HepG2 (cell line): ENCODE measurements around the gene CDK3. TPM values are rescaled to one million over a fixed set of nuclear protein-coding genes. Genes with fewer than 3 reads are reported as not detected.
A peak's percentile ranks its signal among the peaks of the same experiment; 100 is the strongest.

ENCODE experiments used
- AHDC1 ChIP-seq: sonication (generic); formaldehyde crosslinking; IDR thresholded peaks from 2 replicates; pipeline ENCODE4 v1.5.1; 2020; ENCODE audit warnings: mild to moderate bottlenecking, missing genetic modification reagents, borderline replicate concordance
- AKAP8 ChIP-seq: sonication (generic); formaldehyde crosslinking; IDR thresholded peaks from 2 replicates; pipeline ENCODE4 v1.5.1; 2020; ENCODE audit warnings: mild to moderate bottlenecking, missing genetic modification reagents
- GRHL1 ChIP-seq: sonication (generic); formaldehyde crosslinking; conservative IDR thresholded peaks from 2 replicates; pipeline ENCODE4 v1.8.0; 2022; ENCODE audit warnings: missing genetic modification reagents
- HDAC6 ChIP-seq: fragments of 200-600 bp; sonication (generic); IDR thresholded peaks from 2 replicates; pipeline ENCODE4 v1.7.0; 2017; ENCODE audit warnings: mild to moderate bottlenecking, antibody characterized with exemption, low read length, low read depth
- HNF4G ChIP-seq, 2 experiments: sonication (generic) in 1 of 2; formaldehyde crosslinking in 1 of 2; IDR thresholded peaks; 2 replicates each; pipeline versions ENCODE4 v1.4.0 to v1.6.1; 2011 to 2020; ENCODE audit warnings: borderline replicate concordance in 2 of 2, low read depth in 2 of 2, mild to moderate bottlenecking in 2 of 2, low read length in 1 of 2, missing genetic modification reagents in 1 of 2, moderate library complexity in 1 of 2
- MAFF ChIP-seq: IDR thresholded peaks from 2 replicates; pipeline ENCODE4 v1.6.1; 2011; ENCODE audit warnings: low read depth, low read length, improper control_type of control experiment
- MED8 ChIP-seq: sonication (generic); formaldehyde crosslinking; IDR thresholded peaks from 2 replicates; pipeline ENCODE4 v1.8.1; 2023; ENCODE audit warnings: mild to moderate bottlenecking, missing genetic modification reagents; ENCODE audit not compliant: insufficient replicate concordance
- MXD1 ChIP-seq: sonication (generic); formaldehyde crosslinking; IDR thresholded peaks from 2 replicates; pipeline ENCODE4 v1.4.0; 2020; ENCODE audit warnings: mild to moderate bottlenecking, missing genetic modification reagents
- NFKBIZ ChIP-seq: IDR thresholded peaks from 2 replicates; pipeline ENCODE4 v1.6.1; 2018; ENCODE audit warnings: missing genetic modification reagents, missing compliant biosample characterization
- NFRKB ChIP-seq: fragments of 450-650 bp; IDR thresholded peaks from 2 replicates; pipeline ENCODE4 v1.6.1; 2017
- RXRB ChIP-seq: IDR thresholded peaks from 2 replicates; pipeline ENCODE4 v1.6.1; 2016; ENCODE audit warnings: borderline replicate concordance, missing genetic modification reagents, missing compliant biosample characterization
- SKI ChIP-seq: fragments of 450-650 bp; IDR thresholded peaks from one replicate; pipeline ENCODE4 v1.6.1; 2018; ENCODE audit warnings: mild to moderate bottlenecking; ENCODE audit not compliant: partially characterized antibody
- WIZ ChIP-seq: sonication (generic); formaldehyde crosslinking; IDR thresholded peaks from 2 replicates; pipeline ENCODE4 v1.5.1; 2020; ENCODE audit warnings: mild to moderate bottlenecking, missing genetic modification reagents
- ZBTB20 ChIP-seq: sonication (generic); formaldehyde crosslinking; IDR thresholded peaks from 2 replicates; pipeline ENCODE4 v1.8.1; 2023; ENCODE audit warnings: missing genetic modification reagents, low read depth, mild to moderate bottlenecking, borderline replicate concordance
- ZBTB3 ChIP-seq: sonication (generic); formaldehyde crosslinking; IDR thresholded peaks from 2 replicates; pipeline ENCODE4 v1.4.0; 2020; ENCODE audit warnings: low read depth, mild to moderate bottlenecking, moderate library complexity, missing genetic modification reagents, borderline replicate concordance
- ZBTB7B ChIP-seq: sonication (generic); formaldehyde crosslinking; IDR thresholded peaks from 2 replicates; pipeline ENCODE4 v1.4.0; 2020; ENCODE audit warnings: missing genetic modification reagents
- ZNF24 ChIP-seq: fragments of 450-650 bp; IDR thresholded peaks from 2 replicates; pipeline ENCODE4 v1.6.1; 2017; ENCODE audit warnings: antibody characterized with exemption, mild to moderate bottlenecking
- ZNF263 ChIP-seq: sonication (generic); formaldehyde crosslinking; IDR thresholded peaks from 2 replicates; pipeline ENCODE4 v1.4.0; 2020; ENCODE audit warnings: missing genetic modification reagents
- ZNF362 ChIP-seq: sonication (generic); formaldehyde crosslinking; IDR thresholded peaks from 2 replicates; pipeline ENCODE4 v1.4.0; 2020; ENCODE audit warnings: missing genetic modification reagents, mild to moderate bottlenecking, borderline replicate concordance
- ZNF850 ChIP-seq: sonication (generic); formaldehyde crosslinking; conservative IDR thresholded peaks from 2 replicates; pipeline ENCODE4 v1.9.0; 2021; ENCODE audit warnings: mild to moderate bottlenecking, missing genetic modification reagents
- polyA plus RNA-seq, 8 experiments: library from polyadenylated mRNA; depleted of rRNA in 3 of 8; stranded (reverse) in 7 of 8; unstranded in 1 of 8; fragments of >200 nt; fragmentation: Illumina TruSeq in 4 of 8; extraction: Trizol in 4 of 8; gene quantifications; 2 replicates each; pipeline versions ENCODE4 v1.2.1 to v1.2.3, GENCODE V29; 2011 to 2016; ENCODE audit warnings: low read depth in 4 of 8, missing spikeins in 1 of 8, mixed read lengths in 1 of 8; ENCODE audit not compliant: insufficient read depth in 1 of 8
- total RNA-seq, 5 experiments: library from RNA; depleted of rRNA; stranded (reverse); fragments of >200 nt; fragmentation: Illumina TruSeq; extraction: Trizol; gene quantifications; 2 replicates each; pipeline ENCODE4 v1.2.3, GENCODE V29; 2016; ENCODE audit warnings: low read depth in 1 of 5

CDK3 gene
- total and polyA plus RNA-seq, 2 of the 13 experiments (the other 11 are each of a cell fraction or from before 2014, with no cell fraction given), result 5.8 to 11.4 TPM

- TF ChIP-seq ZNF362 (CRISPR knock-in tag) (peak; percentile 55; the same call in 1 of the 2 replicates), MAFF (no peak), ZNF24 (no peak), ZBTB3 (no peak), ZNF850 (CRISPR knock-in tag) (no peak), ZBTB7B (peak; percentile 14; the same call in 1 of the 2 replicates), AKAP8 (CRISPR knock-in tag) (peak; percentile 73; the same call in 1 of the 2 replicates), HDAC6 (no peak), WIZ (0 out of 2 replicates have a peak, but pooled peaks have one; percentile 19), RXRB (peak; percentile 49), NFRKB (no peak), GRHL1 (no peak), SKI (no peak), AHDC1 (CRISPR knock-in tag) (no peak), HNF4G (IDR thresholded peaks at IDR 0.05; ENCODE audit: borderline replicate concordance, low read depth, low read length) (no peak), HNF4G (CRISPR knock-in tag; IDR thresholded peaks at IDR 0.05; ENCODE audit: borderline replicate concordance, low read depth) (0 out of 2 replicates have a peak, but pooled peaks have one; percentile 49), MXD1 (no peak; the same call in 1 of the 2 replicates), ZNF263 (CRISPR knock-in tag) (no peak), NFKBIZ (no peak), MED8 (CRISPR knock-in tag) (no peak), ZBTB20 (CRISPR knock-in tag) (peak; percentile 77)
These were observed 470 bp upstream of the CDK3 start (continued) for GRCh38 chr17:76000016-76000754.
